Neural progenitor cell (in vitro differentiated cells): ENCODE measurements around the gene ZNF469.

Experiments used
- EZH2phosphoT487 ChIP-seq: fragments of 200-600 bp; sonication (generic); IDR thresholded peaks from 2 replicates; pipeline ENCODE4 v1.6.1; 2017; ENCODE audit warnings: antibody characterized with exemption
- TF ChIP-seq, protein P1 (sequence below): fragments of 200-600 bp; sonication (generic); IDR thresholded peaks from 2 replicates; pipeline ENCODE4 v1.5.1; 2017; ENCODE audit warnings: antibody characterized with exemption, mild to moderate bottlenecking

DNA sequence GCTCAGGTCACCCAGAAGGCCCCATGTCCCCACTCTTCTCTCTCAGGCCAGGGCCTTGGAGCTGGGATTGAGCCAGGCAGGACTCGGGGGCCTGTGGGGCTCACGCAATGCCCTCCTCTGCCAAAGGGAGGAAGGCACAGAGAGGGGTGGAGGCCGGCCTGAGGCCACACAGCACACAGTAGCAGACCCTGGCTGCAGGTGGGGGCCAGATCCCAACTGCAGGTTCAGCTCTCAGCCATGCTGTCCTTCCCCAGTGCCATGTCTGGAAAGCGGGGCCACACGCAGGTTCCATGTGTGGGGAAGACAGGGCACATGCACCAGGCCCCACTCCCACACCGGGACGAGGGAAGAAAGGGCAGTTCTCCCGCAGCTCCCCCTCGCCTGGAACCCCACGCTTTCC is 37.0 kb downstream of the ZNF469 start:
- TF ChIP-seq, protein P1, sequence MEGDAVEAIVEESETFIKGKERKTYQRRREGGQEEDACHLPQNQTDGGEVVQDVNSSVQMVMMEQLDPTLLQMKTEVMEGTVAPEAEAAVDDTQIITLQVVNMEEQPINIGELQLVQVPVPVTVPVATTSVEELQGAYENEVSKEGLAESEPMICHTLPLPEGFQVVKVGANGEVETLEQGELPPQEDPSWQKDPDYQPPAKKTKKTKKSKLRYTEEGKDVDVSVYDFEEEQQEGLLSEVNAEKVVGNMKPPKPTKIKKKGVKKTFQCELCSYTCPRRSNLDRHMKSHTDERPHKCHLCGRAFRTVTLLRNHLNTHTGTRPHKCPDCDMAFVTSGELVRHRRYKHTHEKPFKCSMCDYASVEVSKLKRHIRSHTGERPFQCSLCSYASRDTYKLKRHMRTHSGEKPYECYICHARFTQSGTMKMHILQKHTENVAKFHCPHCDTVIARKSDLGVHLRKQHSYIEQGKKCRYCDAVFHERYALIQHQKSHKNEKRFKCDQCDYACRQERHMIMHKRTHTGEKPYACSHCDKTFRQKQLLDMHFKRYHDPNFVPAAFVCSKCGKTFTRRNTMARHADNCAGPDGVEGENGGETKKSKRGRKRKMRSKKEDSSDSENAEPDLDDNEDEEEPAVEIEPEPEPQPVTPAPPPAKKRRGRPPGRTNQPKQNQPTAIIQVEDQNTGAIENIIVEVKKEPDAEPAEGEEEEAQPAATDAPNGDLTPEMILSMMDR: no peak
- TF ChIP-seq EZH2phosphoT487: no peak
